Activated CD4-positive, alpha-beta memory T cell treated with anti-CD3 and anti-CD28 coated beads for 36 hours (primary cell): ENCODE results near the gene DCDC2. TPM values are rescaled to one million over a fixed set of nuclear protein-coding genes. Genes with fewer than 3 reads are reported as not detected.
"Not testable (repeated sequence)": the region's sequence is repeated elsewhere in the genome, so short reads cannot be mapped to it uniquely, and the experiment has no call there.

Experiments used
- CTCF ChIA-PET: fragments of 350-600 bp; sonication (Branson Sonifier 250); formaldehyde crosslinking; loops from one replicate; lab custom pipeline; 2021; ENCODE audit warnings: antibody characterized with exemption, inconsistent platforms; lab: Charles Lee
- POLR2A ChIA-PET: fragments of 350-600 bp; sonication (Branson Sonifier 250); formaldehyde crosslinking; loops from one replicate; lab custom pipeline; 2021; ENCODE audit warnings: antibody characterized with exemption; lab: Charles Lee
- DNase-seq: peaks from one replicate; pipeline ENCODE4 v3.0.0-alpha.2; 2020
- H3K27ac Mint-ChIP-seq: one replicate; pipeline ENCODE4 v1.8.0; 2021; ENCODE audit warnings: mixed read lengths
- H3K27me3 Mint-ChIP-seq: one replicate; pipeline ENCODE4 v1.8.0; 2021; ENCODE audit warnings: mixed read lengths
- H3K36me3 Mint-ChIP-seq: one replicate; pipeline ENCODE4 v1.8.0; 2021; ENCODE audit warnings: mixed read lengths
- H3K4me1 Mint-ChIP-seq: one replicate; pipeline ENCODE4 v1.8.0; 2021; ENCODE audit warnings: low read depth, mixed read lengths
- H3K4me3 Mint-ChIP-seq: one replicate; pipeline ENCODE4 v1.8.0; 2021; ENCODE audit warnings: mild to moderate bottlenecking, mixed read lengths
- H3K9me3 Mint-ChIP-seq: one replicate; pipeline ENCODE4 v1.8.0; 2021; ENCODE audit warnings: mixed read lengths
- intact Hi-C: fragments of 100-400 bp; cut with micrococcal nuclease; formaldehyde crosslinking; loops from one replicate; pipeline ENCODE4 v1.15.1; 2023
- total RNA-seq, 2 experiments: library from RNA; stranded (reverse); gene quantifications; one replicate each; pipeline ENCODE4 v1.2.3, GENCODE V29; 2021

Gene DCDC2
- total RNA-seq, 2 experiments from 2014 or later, result 0.31 TPM; not detected in 1

GRCh38 chr6:24391756-24392405 lies 34.0 kb upstream of the DCDC2 start:
- Mint-ChIP-seq H3K4me1 (no peaks in the 10 kb centered on the region), H3K27me3 (peaks cover 9% of the 10 kb centered on the region), H3K9me3 (peaks cover 6% of the 10 kb centered on the region), H3K27ac (no peak overlapping the region), H3K4me3 (no peak overlapping the region), H3K36me3 (peaks cover 2% of the 10 kb centered on the region)
- ChIA-PET CTCF (no interaction called here), POLR2A (no interaction called here)
- DNase-seq, result no peak
- intact Hi-C loops, result no loop called here

- no peak for DNase-seq
- POLR2A ChIA-PET, result no interaction called here
- Mint-ChIP-seq H3K27ac (no peak overlapping the region), H3K36me3 (no peaks in the 10 kb centered on the region), H3K4me3 (no peak overlapping the region), H3K4me1 (no peaks in the 10 kb centered on the region), H3K9me3 (no peaks in the 10 kb centered on the region), H3K27me3 (peaks cover 2% of the 10 kb centered on the region)
- CTCF ChIA-PET, result no interaction called here
- intact Hi-C loops, result no loop called here
Measured at GRCh38 chr6:24391208-24391607, 33.3 kb upstream of the DCDC2 start.

- peaks cover 4% of the 10 kb centered on the region for H3K27me3 Mint-ChIP-seq
- no peak overlapping the region for H3K27ac Mint-ChIP-seq
- H3K9me3 Mint-ChIP-seq, result no peaks in the 10 kb centered on the region
- no peaks in the 10 kb centered on the region for H3K36me3 Mint-ChIP-seq
- H3K4me3 Mint-ChIP-seq, result no peak overlapping the region
- no peak for DNase-seq
- intact Hi-C loops, result no loop called here
- H3K4me1 Mint-ChIP-seq, result no peaks in the 10 kb centered on the region
- ChIA-PET CTCF (interaction anchor here (1.5 kb wide), 1 partner anchor 105 kb away, joined by 5 read pairs; no protein-coding TSS in a partner anchor), POLR2A (no interaction called here)
Measured at GRCh38 chr6:24387818-24388217, 30.0 kb upstream of the DCDC2 start.

- Mint-ChIP-seq H3K27me3 (peaks cover 4% of the 10 kb centered on the region), H3K36me3 (no peaks in the 10 kb centered on the region), H3K4me3 (no peak overlapping the region), H3K4me1 (no peaks in the 10 kb centered on the region), H3K27ac (no peak overlapping the region), H3K9me3 (no peaks in the 10 kb centered on the region)
- ChIA-PET POLR2A (no interaction called here), CTCF (interaction anchor here (0.7 kb wide), 1 partner anchor 26 kb away, joined by 3 read pairs; no protein-coding TSS in a partner anchor)
- intact Hi-C loops, result no loop called here
- DNase-seq, result no peak
Measured at GRCh38 chr6:24385536-24386269, 27.8 kb upstream of the DCDC2 start.

- H3K36me3 Mint-ChIP-seq, H3K4me1 Mint-ChIP-seq, H3K9me3 Mint-ChIP-seq, H3K4me3 Mint-ChIP-seq, CTCF ChIA-PET, intact Hi-C loops, POLR2A ChIA-PET, DNase-seq, H3K27ac Mint-ChIP-seq, H3K27me3 Mint-ChIP-seq: not testable (repeated sequence)
Measured at GRCh38 chr6:24384369-24385130, 26.7 kb upstream of the DCDC2 start.

- CTCF ChIA-PET, H3K4me3 Mint-ChIP-seq, H3K4me1 Mint-ChIP-seq: not testable (repeated sequence)
Measured at GRCh38 chr6:24382891-24383494, 25.1 kb upstream of the DCDC2 start.

GRCh38 chr6:24382220-24382540 lies 24.3 kb upstream of the DCDC2 start:
- intact Hi-C loops, result no loop called here
- Mint-ChIP-seq H3K9me3 (no peaks in the 10 kb centered on the region), H3K27me3 (peaks cover 4% of the 10 kb centered on the region), H3K4me3 (no peak overlapping the region), H3K4me1 (no peaks in the 10 kb centered on the region), H3K36me3 (no peaks in the 10 kb centered on the region), H3K27ac (no peak overlapping the region)
- DNase-seq, result no peak
- ChIA-PET CTCF (no interaction called here), POLR2A (no interaction called here)

More at GRCh38 chr6:24382891-24383494, 25.1 kb upstream of the DCDC2 start:
- POLR2A ChIA-PET, H3K27me3 Mint-ChIP-seq, H3K9me3 Mint-ChIP-seq, DNase-seq, H3K27ac Mint-ChIP-seq, H3K36me3 Mint-ChIP-seq, intact Hi-C loops: not testable (repeated sequence)

- Mint-ChIP-seq H3K36me3 (no peaks in the 10 kb centered on the region), H3K9me3 (no peaks in the 10 kb centered on the region), H3K27me3 (peaks cover 5% of the 10 kb centered on the region), H3K4me1 (no peaks in the 10 kb centered on the region), H3K4me3 (no peak overlapping the region), H3K27ac (no peak overlapping the region)
- POLR2A ChIA-PET, result no interaction called here
- CTCF ChIA-PET, result no interaction called here
- intact Hi-C loops, result no loop called here
- DNase-seq, result no peak
Measured at GRCh38 chr6:24381476-24382219, 23.8 kb upstream of the DCDC2 start.

GRCh38 chr6:24378473-24379097 lies 20.7 kb upstream of the DCDC2 start:
- DNase-seq, result no peak
- Mint-ChIP-seq H3K4me1 (no peaks in the 10 kb centered on the region), H3K9me3 (no peaks in the 10 kb centered on the region), H3K27me3 (peaks cover 2% of the 10 kb centered on the region), H3K27ac (no peak overlapping the region), H3K36me3 (no peaks in the 10 kb centered on the region), H3K4me3 (no peak overlapping the region)
- ChIA-PET CTCF (no interaction called here), POLR2A (no interaction called here)
- intact Hi-C loops, result no loop called here

- no peaks in the 10 kb centered on the region for H3K9me3 Mint-ChIP-seq
- H3K4me1 Mint-ChIP-seq, result no peaks in the 10 kb centered on the region
- no peak overlapping the region for H3K4me3 Mint-ChIP-seq
- ChIA-PET CTCF (interaction anchor here (0.5 kb wide), 1 partner anchor 8 kb away, joined by 5 read pairs; no protein-coding TSS in a partner anchor), POLR2A (no interaction called here)
- DNase-seq, result no peak
- peaks cover 2% of the 10 kb centered on the region for H3K27me3 Mint-ChIP-seq
- intact Hi-C loops, result no loop called here
- no peaks in the 10 kb centered on the region for H3K36me3 Mint-ChIP-seq
- H3K27ac Mint-ChIP-seq, result no peak overlapping the region
Measured at GRCh38 chr6:24376871-24377270, 19.0 kb upstream of the DCDC2 start.

GRCh38 chr6:24374612-24375011 lies 16.8 kb upstream of the DCDC2 start:
- intact Hi-C loops, result no loop called here
- no peak for DNase-seq
- no peak overlapping the region for H3K4me3 Mint-ChIP-seq
- H3K27ac Mint-ChIP-seq, result no peak overlapping the region
- no peaks in the 10 kb centered on the region for H3K9me3 Mint-ChIP-seq
- H3K27me3 Mint-ChIP-seq, result peaks cover 2% of the 10 kb centered on the region
- no peaks in the 10 kb centered on the region for H3K4me1 Mint-ChIP-seq
- ChIA-PET CTCF (interaction anchor here (2.2 kb wide), 1 partner anchor 15 kb away, joined by 9 read pairs; no protein-coding TSS in a partner anchor), POLR2A (no interaction called here)
- no peaks in the 10 kb centered on the region for H3K36me3 Mint-ChIP-seq
